SK-N-MC (cell line): ENCODE measurements around the gene RIMS1.

Experiments
- DNase-seq: peaks from one replicate; pipeline ENCODE4 v3.0.0-alpha.2; 2011; ENCODE audit warnings: low read depth, low spot score
- H3K27ac ChIP-seq: fragments of 200-600 bp; sonication (generic); 2 replicates; pipeline ENCODE4 v1.5.1; 2016; ENCODE audit warnings: mixed run types
- H3K36me3 ChIP-seq: fragments of 200-600 bp; sonication (generic); 2 replicates; pipeline ENCODE4 v1.6.1; 2017; ENCODE audit warnings: antibody characterized with exemption, low read length, mixed read lengths; ENCODE audit not compliant: insufficient read depth
- H3K4me3 ChIP-seq: fragments of 200-600 bp; sonication (generic); 2 replicates; pipeline ENCODE4 v1.5.1; 2016
- H3K9ac ChIP-seq: fragments of 200-600 bp; sonication (generic); 2 replicates; pipeline ENCODE4 v1.8.0; 2017; ENCODE audit warnings: mixed run types, mixed read lengths; ENCODE audit not compliant: insufficient read length
- H3K9me3 ChIP-seq: fragments of 200-600 bp; sonication (generic); 2 replicates; pipeline ENCODE4 v1.6.1; 2017; ENCODE audit warnings: low read depth, mild to moderate bottlenecking, antibody characterized with exemption, low read length, moderate library complexity, mixed read lengths
- EZH2 ChIP-seq: fragments of 200-600 bp; sonication (generic); IDR thresholded peaks from one replicate; pipeline ENCODE4 v1.6.1; 2017; ENCODE audit warnings: antibody characterized with exemption
- FOXP2 ChIP-seq: optimal IDR thresholded peaks from 2 replicates; pipeline ENCODE3; 2011; ENCODE audit warnings: mild to moderate bottlenecking, moderate library complexity; ENCODE audit not compliant: insufficient read depth; ENCODE audit errors: extremely low read length, control extremely low read depth
- POLR2AphosphoS5 ChIP-seq: IDR thresholded peaks from 2 replicates; pipeline ENCODE4 v1.6.1; 2012; ENCODE audit warnings: mild to moderate bottlenecking, low read depth, low read length, borderline replicate concordance

Gene RIMS1

DNA sequence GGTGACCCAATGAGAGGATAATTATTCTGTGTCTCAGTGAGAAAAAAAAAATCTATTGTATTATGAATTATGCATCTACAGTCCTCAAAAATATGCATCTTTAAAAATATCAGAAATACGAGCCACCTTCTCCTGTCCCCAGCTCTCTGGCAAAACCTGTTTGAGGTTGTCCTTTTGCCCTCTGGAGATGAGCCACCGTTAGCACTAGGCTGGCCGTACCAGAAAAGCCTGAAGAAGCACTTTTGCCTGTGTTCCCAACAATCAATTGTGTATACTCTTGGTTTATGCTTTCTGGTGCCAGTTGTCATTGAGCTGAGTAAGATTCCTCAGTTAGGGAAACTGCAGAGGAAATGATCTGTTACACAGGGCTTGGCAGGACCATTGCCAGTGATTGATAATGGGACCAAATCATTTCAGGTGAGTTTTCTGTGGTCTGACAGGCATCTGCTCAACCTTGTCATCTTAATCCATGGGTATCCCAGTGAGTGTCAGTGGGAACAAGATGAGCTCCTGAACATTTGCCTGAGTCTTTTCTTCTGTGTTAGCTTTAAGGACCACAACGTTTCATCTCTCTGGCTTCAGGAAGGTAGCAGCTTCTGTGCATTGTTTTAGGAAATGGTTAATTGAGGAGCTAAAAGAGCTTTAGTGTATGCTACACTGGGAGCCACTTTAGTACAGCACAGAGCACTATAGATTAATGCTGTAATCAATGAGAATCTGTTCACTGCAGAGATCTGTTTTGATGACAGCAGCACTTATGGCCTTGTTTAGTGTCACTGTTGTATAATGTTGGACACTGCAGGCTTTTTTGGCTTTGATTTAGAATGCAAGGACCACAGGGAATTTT is 330.1 kb downstream of the RIMS1 start:
- H3K9ac ChIP-seq: no peak overlapping the region
- TF ChIP-seq FOXP2: no peak
- no peak for TF ChIP-seq EZH2
- no peak for TF ChIP-seq POLR2AphosphoS5
- DNase-seq: no peak
- H3K36me3 ChIP-seq: no peaks in the 10 kb centered on the region
- H3K4me3 ChIP-seq: no peak overlapping the region
- no peak overlapping the region for H3K27ac ChIP-seq
- no peaks in the 10 kb centered on the region for H3K9me3 ChIP-seq

GRCh38 chr6:72217626-72218025 is 331.3 kb downstream of the RIMS1 start:
- Histone ChIP-seq H3K27ac (no peak overlapping the region), H3K9ac (no peak overlapping the region), H3K9me3 (no peaks in the 10 kb centered on the region), H3K4me3 (no peak overlapping the region), H3K36me3 (no peaks in the 10 kb centered on the region)
- no peak for TF ChIP-seq POLR2AphosphoS5
- TF ChIP-seq FOXP2: no peak
- TF ChIP-seq EZH2: no peak
- DNase-seq: no peak

DNA sequence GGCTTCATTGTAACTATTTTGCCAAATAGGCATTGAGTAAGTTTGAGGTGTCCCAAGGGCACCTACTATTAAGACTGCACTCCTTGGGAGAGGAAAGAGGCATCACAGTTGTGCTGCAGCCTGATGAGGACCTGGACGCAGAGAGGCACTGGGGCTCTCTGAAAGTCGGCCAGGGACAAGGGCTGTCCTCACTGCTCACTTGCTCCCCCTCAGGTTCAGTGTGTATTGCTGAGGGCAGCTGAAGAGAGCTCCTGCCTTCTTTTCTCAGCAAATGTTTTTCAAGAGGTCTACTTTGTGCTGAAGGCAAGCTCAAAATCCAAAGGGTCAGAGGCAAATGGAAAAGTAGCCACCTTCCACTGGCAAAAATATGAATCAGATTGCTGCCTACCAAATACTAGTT is 331.8 kb downstream of the RIMS1 start:
- Histone ChIP-seq H3K9ac (no peak overlapping the region), H3K36me3 (no peaks in the 10 kb centered on the region), H3K9me3 (no peaks in the 10 kb centered on the region), H3K27ac (no peak overlapping the region), H3K4me3 (no peak overlapping the region)
- no peak for TF ChIP-seq EZH2
- no peak for TF ChIP-seq FOXP2
- TF ChIP-seq POLR2AphosphoS5: no peak
- no peak for DNase-seq

DNA sequence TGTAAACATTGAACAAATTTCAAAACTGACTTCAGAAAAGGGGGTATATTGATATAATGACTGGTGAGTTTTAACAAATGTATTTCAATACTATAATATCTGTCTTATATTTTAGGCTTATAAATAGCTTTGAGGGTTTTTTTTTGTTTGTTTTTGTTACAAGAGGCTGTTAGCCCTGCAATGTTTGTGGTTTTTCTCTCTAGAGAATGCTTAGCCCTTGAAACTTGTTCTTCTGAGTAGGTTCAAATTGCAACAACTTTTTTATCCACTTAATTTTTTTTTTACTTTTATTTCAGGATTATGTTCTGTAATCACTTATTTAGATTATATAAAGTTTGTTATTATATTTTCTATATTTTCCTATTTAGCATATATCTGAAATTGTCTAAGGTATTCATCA is 333.2 kb downstream of the RIMS1 start:
- H3K9me3 ChIP-seq: no peaks in the 10 kb centered on the region
- H3K27ac ChIP-seq: no peak overlapping the region
- H3K4me3 ChIP-seq: no peak overlapping the region
- no peaks in the 10 kb centered on the region for H3K36me3 ChIP-seq
- H3K9ac ChIP-seq: no peak overlapping the region
- DNase-seq: no peak
- TF ChIP-seq FOXP2: no peak
- TF ChIP-seq EZH2: no peak

DNA sequence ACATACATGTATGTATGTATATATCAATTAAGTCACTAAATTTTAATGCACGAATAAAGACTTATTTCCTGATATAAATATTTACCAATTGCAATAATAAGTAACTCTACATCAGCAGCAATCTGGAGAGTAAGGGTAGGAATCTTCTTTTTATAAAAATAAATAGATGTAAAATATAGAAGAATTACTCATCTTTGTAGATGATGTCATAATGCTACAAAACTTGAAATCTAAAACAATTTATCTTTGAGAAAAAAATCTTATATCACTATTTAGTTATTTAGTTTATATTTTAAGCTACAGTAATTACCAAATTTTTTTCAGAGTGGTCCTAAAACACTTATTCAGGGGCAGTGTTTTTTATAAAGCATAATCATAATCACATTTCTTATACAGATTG is 351.7 kb downstream of the RIMS1 start:
- H3K9ac ChIP-seq: no peak overlapping the region
- no peaks in the 10 kb centered on the region for H3K36me3 ChIP-seq
- H3K4me3 ChIP-seq: no peak overlapping the region
- H3K9me3 ChIP-seq: no peaks in the 10 kb centered on the region
- no peak overlapping the region for H3K27ac ChIP-seq
- no peak for TF ChIP-seq POLR2AphosphoS5
- no peak for TF ChIP-seq EZH2
- TF ChIP-seq FOXP2: no peak
- DNase-seq: no peak

DNA sequence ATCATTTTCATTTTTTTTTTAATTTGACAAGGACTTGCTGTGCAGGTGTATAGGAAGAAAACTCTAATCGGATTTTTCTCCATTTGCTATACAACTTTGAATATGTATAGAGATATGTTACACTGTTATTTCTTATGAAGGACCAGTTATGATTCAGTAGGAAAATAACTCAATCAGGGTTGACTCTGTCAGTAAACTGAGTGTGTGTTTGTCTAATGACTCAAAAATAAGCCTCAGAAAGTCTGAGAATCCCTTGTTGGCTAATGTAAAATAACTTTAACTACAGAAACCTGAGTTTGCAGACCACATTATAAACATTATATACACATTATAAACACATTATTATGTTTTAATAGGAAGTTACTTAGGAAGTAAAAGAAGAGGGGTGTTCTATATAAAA is 352.6 kb downstream of the RIMS1 start:
- Histone ChIP-seq H3K27ac (no peak overlapping the region), H3K36me3 (no peaks in the 10 kb centered on the region), H3K4me3 (no peak overlapping the region), H3K9me3 (no peaks in the 10 kb centered on the region), H3K9ac (no peak overlapping the region)
- no peak for DNase-seq
- TF ChIP-seq POLR2AphosphoS5: no peak

DNA sequence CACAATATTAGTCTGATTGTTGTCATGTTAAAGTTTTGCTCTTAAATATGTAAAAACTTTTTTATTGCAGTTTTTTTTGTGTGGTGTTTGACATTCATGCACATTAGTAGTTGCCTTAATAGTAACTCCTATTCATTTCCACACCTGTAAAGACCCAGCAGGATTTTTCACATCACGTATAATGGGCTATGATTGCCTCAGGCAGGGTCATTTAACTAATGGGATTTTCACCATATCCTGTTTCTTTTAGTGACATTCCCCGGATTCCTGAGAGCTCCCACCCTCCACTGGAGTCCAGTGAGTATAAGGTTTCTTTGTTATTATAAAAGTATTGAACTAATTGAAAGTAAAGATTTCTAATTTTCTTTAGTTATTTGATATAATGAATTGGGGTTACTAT is 359.2 kb downstream of the RIMS1 start:
- H3K9me3 ChIP-seq: no peaks in the 10 kb centered on the region
- H3K4me3 ChIP-seq: no peak overlapping the region
- no peaks in the 10 kb centered on the region for H3K36me3 ChIP-seq
- no peak for DNase-seq
- H3K27ac ChIP-seq: no peak overlapping the region
- no peak for TF ChIP-seq POLR2AphosphoS5
- TF ChIP-seq EZH2: no peak
- TF ChIP-seq FOXP2: no peak
- no peak overlapping the region for H3K9ac ChIP-seq

DNA sequence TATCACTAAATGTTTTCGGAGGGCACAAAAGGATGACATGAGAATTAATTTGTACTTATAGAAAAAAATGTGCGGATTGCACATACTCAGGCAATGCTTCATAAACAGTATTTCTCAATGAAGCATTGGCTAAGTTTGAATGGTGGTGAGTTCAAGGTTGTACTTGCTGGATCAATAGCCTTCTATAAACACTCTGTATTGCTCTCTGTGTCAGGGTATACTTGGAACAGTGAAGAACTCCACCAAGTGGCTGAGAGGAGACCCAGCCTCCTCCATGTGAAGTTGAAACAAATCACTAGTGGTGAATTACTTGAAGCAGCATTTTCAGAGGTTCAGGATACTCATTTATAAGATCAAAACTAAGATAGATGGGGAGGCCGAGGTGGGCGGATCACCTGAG is 360.6 kb downstream of the RIMS1 start:
- Histone ChIP-seq H3K27ac (no peak overlapping the region), H3K9ac (no peak overlapping the region), H3K4me3 (no peak overlapping the region), H3K9me3 (no peaks in the 10 kb centered on the region), H3K36me3 (no peaks in the 10 kb centered on the region)
- DNase-seq: no peak
- TF ChIP-seq FOXP2: no peak
- no peak for TF ChIP-seq POLR2AphosphoS5
- TF ChIP-seq EZH2: no peak

- no peak for TF ChIP-seq EZH2
- TF ChIP-seq POLR2AphosphoS5: peak; percentile 43; the same call in 1 of the 2 replicates
- Histone ChIP-seq H3K9ac (no peak overlapping the region), H3K9me3 (no peaks in the 10 kb centered on the region), H3K27ac (peak overlapping the region; percentile 23; the same call in 1 of the 2 replicates), H3K36me3 (no peaks in the 10 kb centered on the region), H3K4me3 (no peak overlapping the region)
- DNase-seq: peak; percentile 45
Measured at GRCh38 chr6:72248621-72249020, 362.3 kb downstream of the RIMS1 start.

- DNase-seq: no peak
- Histone ChIP-seq H3K27ac (no peak overlapping the region), H3K36me3 (no peaks in the 10 kb centered on the region), H3K9me3 (no peaks in the 10 kb centered on the region), H3K4me3 (no peak overlapping the region), H3K9ac (no peak overlapping the region)
- TF ChIP-seq EZH2 (no peak), POLR2AphosphoS5 (no peak), FOXP2 (no peak)
Measured at GRCh38 chr6:72250664-72251063, 364.3 kb downstream of the RIMS1 start.
